ENCODE results near the gene FOXP1. TPM values are rescaled to one million over a fixed set of nuclear protein-coding genes. Genes with fewer than 3 reads are reported as not detected.
A peak's percentile ranks its signal among the peaks of the same experiment; 100 is the strongest.

FOXP1 gene
- total RNA-seq, 2 donors from 2014 or later, result 119 to 199 TPM

- no peak for ATAC-seq
- H3K27ac Mint-ChIP-seq, result no peak overlapping the region
- H3K9me3 Mint-ChIP-seq, result no peaks in the 10 kb centered on the region
- no peak for DNase-seq (ENCODE audit: low spot score in 2 of 2)
- H3K36me3 Mint-ChIP-seq, result peaks cover 0 to 10% of the 10 kb centered on the region in 2 donors
These were observed 72.5 kb downstream of the FOXP1 start for GRCh38 chr3:71511037-71511436.

- Mint-ChIP-seq H3K36me3 (peaks cover 0 to 10% of the 10 kb centered on the region in 2 donors), H3K9me3 (no peaks in the 10 kb centered on the region), H3K27ac (peak overlapping the region in 1 of 2 donors; percentile 48)
- ATAC-seq, result no peak
- no peak for DNase-seq (ENCODE audit: low spot score in 2 of 2)
These were observed 73.0 kb downstream of the FOXP1 start for GRCh38 chr3:71510510-71510909.

GRCh38 chr3:71509066-71509465, 74.5 kb downstream of the FOXP1 start:
- peaks cover 4 to 10% of the 10 kb centered on the region in 2 donors for H3K36me3 Mint-ChIP-seq
- DNase-seq (ENCODE audit: low spot score in 2 of 2) (no peak), ATAC-seq (no peak)

GRCh38 chr3:71505767-71506350, 77.7 kb downstream of the FOXP1 start:
- Mint-ChIP-seq H3K27ac (no peak overlapping the region), H3K9me3 (peaks cover 0 to 3% of the 10 kb centered on the region in 2 donors), H3K36me3 (peaks cover 8 to 10% of the 10 kb centered on the region in 2 donors)
- no peak for ATAC-seq
- DNase-seq (ENCODE audit: low spot score in 2 of 2), result no peak

More at GRCh38 chr3:71509066-71509465, 74.5 kb downstream of the FOXP1 start:
- no peak overlapping the region for H3K27ac Mint-ChIP-seq
- H3K9me3 Mint-ChIP-seq, result peaks cover 0 to 3% of the 10 kb centered on the region in 2 donors

DNA sequence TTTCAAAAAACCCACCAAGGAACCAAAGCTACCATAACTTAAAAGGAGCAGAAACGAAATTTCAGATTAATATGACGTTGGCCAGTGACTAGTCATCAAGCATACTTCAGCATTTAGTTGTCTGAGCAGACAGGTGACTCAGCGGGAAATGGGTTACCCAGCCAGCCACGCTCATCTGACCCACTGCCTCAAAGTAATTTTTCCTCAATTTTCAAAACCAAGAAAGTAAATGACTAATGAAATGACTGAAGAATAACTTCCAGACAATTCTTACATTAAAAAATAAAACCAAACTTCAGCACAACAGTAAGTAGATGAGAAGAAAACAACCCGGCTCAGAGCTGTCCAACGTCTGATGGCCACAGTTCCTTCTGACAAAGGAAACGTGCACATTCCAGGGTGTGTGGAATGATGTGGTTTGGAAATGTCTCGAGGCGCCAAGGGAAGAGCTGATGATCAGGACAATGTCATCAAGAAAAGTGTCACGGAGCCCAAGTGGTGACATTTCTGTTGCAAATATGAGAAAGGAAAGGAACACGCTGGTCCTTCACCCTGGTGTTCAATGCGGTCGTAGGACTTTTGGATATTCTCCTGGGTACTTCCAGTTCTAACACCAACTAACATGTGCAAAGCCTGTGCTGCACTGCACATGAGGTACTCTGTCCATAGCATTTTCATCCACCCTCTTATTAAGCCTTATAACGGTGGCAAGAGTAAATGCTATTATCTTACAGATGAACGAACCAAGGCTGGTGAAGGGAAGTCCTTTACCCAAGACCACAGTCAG, 79.1 kb downstream of the FOXP1 start:
- ATAC-seq (peak; percentile 82 to 89), DNase-seq (ENCODE audit: low spot score in 2 of 2) (no peak)
- Mint-ChIP-seq H3K9me3 (peaks cover 0 to 8% of the 10 kb centered on the region in 2 donors), H3K27ac (peak overlapping the region; percentile 73 to 77), H3K36me3 (peaks cover 13 to 16% of the 10 kb centered on the region in 2 donors)

- peak overlapping the region in 1 of 2 donors; percentile 73 for H3K27ac Mint-ChIP-seq
- H3K36me3 Mint-ChIP-seq, result peaks cover 13 to 16% of the 10 kb centered on the region in 2 donors
- peaks cover 0 to 8% of the 10 kb centered on the region in 2 donors for H3K9me3 Mint-ChIP-seq
- peak in 1 of 2 donors; percentile 57 for ATAC-seq
- DNase-seq (ENCODE audit: low spot score in 2 of 2), result no peak
These were observed 79.8 kb downstream of the FOXP1 start for GRCh38 chr3:71503525-71504249.

GRCh38 chr3:71502066-71502625, 81.4 kb downstream of the FOXP1 start:
- DNase-seq (ENCODE audit: low spot score in 2 of 2) (no peak), ATAC-seq (no peak)
- H3K36me3 Mint-ChIP-seq, result peaks cover 13 to 16% of the 10 kb centered on the region in 2 donors
- no peak overlapping the region for H3K27ac Mint-ChIP-seq
- H3K9me3 Mint-ChIP-seq, result peaks cover 0 to 8% of the 10 kb centered on the region in 2 donors

DNA sequence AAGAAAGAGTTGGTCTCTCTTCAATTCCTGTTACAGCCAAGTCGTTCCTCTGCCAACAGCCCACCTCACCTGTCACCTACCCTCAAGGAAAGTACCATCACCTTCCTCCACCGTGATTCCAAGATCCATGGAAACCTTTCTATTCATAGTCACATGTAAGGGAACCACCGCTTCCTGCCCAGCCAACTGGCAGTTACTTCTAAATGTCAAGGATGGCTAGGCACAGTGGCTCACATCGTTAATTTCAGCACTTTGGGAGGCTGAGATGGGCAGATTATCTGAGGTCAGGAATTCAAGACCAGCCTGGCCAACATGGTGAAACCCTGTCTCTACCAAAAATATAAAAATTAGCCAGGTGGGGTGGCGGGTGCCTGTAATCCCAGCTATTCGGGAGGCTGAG, 82.8 kb downstream of the FOXP1 start:
- Mint-ChIP-seq H3K36me3 (peaks cover 7 to 13% of the 10 kb centered on the region in 2 donors), H3K9me3 (peaks cover 0 to 8% of the 10 kb centered on the region in 2 donors), H3K27ac (no peak overlapping the region)
- no peak for ATAC-seq
- no peak for DNase-seq (ENCODE audit: low spot score in 2 of 2)

DNA sequence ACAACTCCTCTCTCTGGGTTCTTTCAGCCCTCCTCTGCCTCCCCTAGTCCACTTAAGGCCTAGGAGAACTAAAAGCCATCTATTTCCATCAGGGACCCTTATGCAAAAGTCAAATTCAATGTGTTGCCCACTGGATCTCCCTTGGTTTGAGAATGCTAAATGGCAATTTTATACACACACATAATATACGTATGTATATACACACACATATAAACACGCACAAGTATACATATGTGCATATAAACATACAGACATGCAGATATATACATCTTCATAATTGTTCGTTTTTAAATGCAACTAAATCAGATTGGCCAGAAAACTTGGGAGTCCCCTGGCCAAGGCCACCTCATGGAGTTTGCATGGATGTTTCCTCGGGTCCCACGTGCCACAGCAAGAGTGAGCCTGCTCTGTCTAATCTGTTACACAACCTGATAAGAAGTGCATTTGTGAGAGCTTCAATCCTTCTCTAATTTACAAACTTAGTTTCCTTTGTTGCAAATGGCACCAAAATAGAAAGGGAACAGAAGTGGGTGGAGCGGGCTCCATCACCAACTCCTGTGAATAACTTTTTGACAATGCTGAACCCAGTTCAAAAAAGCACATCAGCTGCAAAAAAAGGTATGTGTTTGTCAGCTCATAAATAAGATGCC, 84.2 kb downstream of the FOXP1 start:
- H3K27ac Mint-ChIP-seq, result no peak overlapping the region
- ATAC-seq, result no peak
- no peak for DNase-seq (ENCODE audit: low spot score in 2 of 2)
- peaks cover 0 to 7% of the 10 kb centered on the region in 2 donors for H3K9me3 Mint-ChIP-seq
- H3K36me3 Mint-ChIP-seq, result peaks cover 7 to 12% of the 10 kb centered on the region in 2 donors

GRCh38 chr3:71498543-71498942, 85.0 kb downstream of the FOXP1 start:
- DNase-seq (ENCODE audit: low spot score in 2 of 2) (no peak), ATAC-seq (no peak)
- Mint-ChIP-seq H3K9me3 (peaks cover 0 to 5% of the 10 kb centered on the region in 2 donors), H3K27ac (peak overlapping the region in 1 of 2 donors; percentile 22), H3K36me3 (peaks cover 5 to 7% of the 10 kb centered on the region in 2 donors)

DNA sequence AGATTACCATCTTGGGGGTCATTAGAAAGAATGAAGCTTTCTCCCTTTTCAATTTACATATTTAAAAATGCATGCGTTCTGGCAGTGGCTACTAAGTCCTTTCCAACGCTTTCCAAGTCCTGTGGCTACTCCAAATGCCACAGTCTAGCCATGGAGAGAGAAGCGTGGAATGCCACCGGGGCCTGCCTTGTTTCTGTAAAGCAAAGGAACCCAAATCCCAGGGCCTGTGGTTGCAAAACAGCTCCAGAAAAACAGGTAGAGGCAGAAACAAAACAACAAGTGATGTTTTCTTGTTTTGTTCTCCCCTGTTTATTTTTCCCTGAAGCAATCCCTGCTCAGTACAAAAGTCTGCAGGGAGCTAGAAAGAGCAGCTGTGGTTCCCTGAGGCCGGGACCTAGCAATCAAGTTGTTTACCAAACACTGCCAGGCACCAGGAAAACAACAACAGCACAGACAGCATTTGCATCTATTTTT, 85.5 kb downstream of the FOXP1 start:
- no peak for DNase-seq (ENCODE audit: low spot score in 2 of 2)
- peaks cover 7 to 9% of the 10 kb centered on the region in 2 donors for H3K36me3 Mint-ChIP-seq
- ATAC-seq, result no peak
- peak overlapping the region in 1 of 2 donors; percentile 22 for H3K27ac Mint-ChIP-seq
- H3K9me3 Mint-ChIP-seq, result peaks cover 0 to 5% of the 10 kb centered on the region in 2 donors

- H3K27ac Mint-ChIP-seq, result peak overlapping the region in 1 of 2 donors; percentile 87
- ATAC-seq (no peak), DNase-seq (ENCODE audit: low spot score in 2 of 2) (no peak)
- H3K9me3 Mint-ChIP-seq, result peaks cover 2 to 7% of the 10 kb centered on the region in 2 donors
- peaks cover 13 to 15% of the 10 kb centered on the region in 2 donors for H3K36me3 Mint-ChIP-seq
These were observed 86.1 kb downstream of the FOXP1 start for GRCh38 chr3:71497367-71497897.

DNA sequence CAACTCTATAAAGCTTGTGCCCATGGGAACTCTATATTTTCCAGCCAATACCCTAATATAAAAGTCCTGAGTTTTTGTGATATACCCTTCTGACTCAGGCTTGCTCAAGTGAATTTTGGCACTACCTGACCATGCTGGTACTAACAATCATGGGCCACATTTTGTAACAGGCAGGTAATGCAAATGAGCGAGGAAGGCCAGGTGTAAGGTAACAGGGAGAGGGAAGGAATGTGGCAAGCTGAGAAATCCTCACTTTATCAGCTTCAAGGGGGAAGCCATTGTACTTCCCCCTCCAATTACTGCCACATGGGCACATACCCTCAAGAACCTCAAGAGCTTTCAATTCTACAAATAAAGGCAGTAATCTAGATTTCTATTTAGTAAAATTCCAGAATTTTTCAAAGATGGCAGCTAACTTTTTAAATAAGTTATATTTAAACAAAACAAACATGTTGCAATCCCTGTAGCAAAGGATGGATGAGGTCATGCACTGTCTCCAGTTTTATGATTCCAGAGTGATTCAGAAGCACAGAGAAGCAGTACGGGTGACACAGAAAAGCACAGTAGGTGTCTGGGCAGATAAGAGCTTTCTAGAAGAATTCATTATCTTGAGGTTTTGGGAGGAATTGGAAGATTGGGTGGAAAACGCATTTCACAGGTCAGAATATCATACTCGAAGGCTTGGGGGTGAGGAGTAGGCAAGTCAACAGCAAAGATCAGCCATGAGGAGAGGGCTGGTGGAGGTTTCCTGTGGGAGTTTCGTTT, 87.6 kb downstream of the FOXP1 start:
- Mint-ChIP-seq H3K9me3 (peaks cover 4 to 8% of the 10 kb centered on the region in 2 donors), H3K36me3 (peaks cover 17 to 26% of the 10 kb centered on the region in 2 donors), H3K27ac (peak overlapping the region; percentile 2 to 87)
- ATAC-seq, result peak; percentile 70 to 83
- DNase-seq (ENCODE audit: low spot score in 2 of 2), result peak in 1 of 2 donors; percentile 28

DNA sequence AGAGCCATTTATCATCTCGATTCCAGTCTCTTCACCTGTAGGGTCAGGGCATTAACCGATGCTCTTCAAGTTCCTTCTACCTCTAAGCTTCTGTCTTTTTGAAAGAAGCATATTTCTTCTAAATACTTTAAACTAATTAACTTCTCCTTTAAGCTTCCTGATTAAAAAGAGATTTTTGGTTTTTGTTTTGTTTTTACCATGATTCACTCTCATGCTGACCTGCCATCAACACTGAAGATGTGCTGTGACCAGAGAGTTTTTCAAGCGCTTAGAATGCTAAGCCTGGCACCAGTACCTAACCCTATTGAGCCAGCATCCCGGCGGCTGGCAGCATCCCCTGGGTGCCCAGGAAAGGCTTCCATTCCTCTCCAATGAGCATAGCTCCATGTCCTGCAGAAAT, 89.3 kb downstream of the FOXP1 start:
- Mint-ChIP-seq H3K9me3 (peaks cover 4% of the 10 kb centered on the region in 2 donors), H3K36me3 (peaks cover 12 to 26% of the 10 kb centered on the region in 2 donors), H3K27ac (peak overlapping the region in 1 of 2 donors; percentile 71)
- DNase-seq (ENCODE audit: low spot score in 2 of 2) (no peak), ATAC-seq (no peak)

Measured in activated naive CD4-positive, alpha-beta T cell treated with anti-CD3 and anti-CD28 coated beads, Interleukin-2, amount 50 U/mL, for 72 hours (primary cell).